SK-N-MC (cell line): ENCODE data around the gene LRRC57.

ENCODE experiments used
- EZH2 ChIP-seq: fragments of 200-600 bp; sonication (generic); IDR thresholded peaks from one replicate; pipeline ENCODE4 v1.6.1; 2017; ENCODE audit warnings: antibody characterized with exemption
- FOXP2 ChIP-seq: optimal IDR thresholded peaks from 2 replicates; pipeline ENCODE3; 2011; ENCODE audit warnings: mild to moderate bottlenecking, moderate library complexity; ENCODE audit not compliant: insufficient read depth; ENCODE audit errors: extremely low read length, control extremely low read depth
- POLR2AphosphoS5 ChIP-seq: IDR thresholded peaks from 2 replicates; pipeline ENCODE4 v1.6.1; 2012; ENCODE audit warnings: mild to moderate bottlenecking, low read depth, low read length, borderline replicate concordance

DNA sequence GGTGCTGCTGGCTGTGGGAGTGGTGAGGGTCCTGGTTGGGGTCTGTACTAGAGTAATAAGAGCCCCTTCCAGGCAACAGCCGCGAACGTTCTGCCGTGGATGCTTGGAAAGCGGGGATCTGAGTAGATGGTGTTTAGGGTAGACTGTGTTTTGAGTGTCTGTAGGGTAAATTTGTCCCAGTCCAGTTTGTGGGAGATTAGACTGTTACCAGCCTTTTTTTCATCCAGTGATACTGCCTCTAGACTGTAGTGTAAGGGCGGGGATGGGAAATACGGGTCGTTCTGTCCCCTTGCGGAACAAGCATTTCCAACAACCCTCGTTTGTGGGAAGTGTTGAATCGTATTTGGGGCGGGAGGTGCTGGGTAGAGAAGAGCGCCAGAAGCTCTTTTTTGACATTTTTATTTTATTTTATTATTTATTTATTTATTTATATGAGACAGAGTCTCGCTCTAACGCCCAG is 469 bp upstream of the LRRC57 start:
- no peak for TF ChIP-seq POLR2AphosphoS5
- no peak for TF ChIP-seq EZH2
- TF ChIP-seq FOXP2 = no peak
